Caco-2 (cell line): ENCODE results near the gene COX20. TPM values are rescaled to one million over a fixed set of nuclear protein-coding genes. Genes with fewer than 3 reads are reported as not detected.

Source experiments
- BruUV-seq: library from RNA; stranded (reverse); fragments of 400-500 nt; replicated peaks from 2 replicates; lab custom pipeline; 2021; lab: Mats Ljungman, UMichigan
- CTCF ChIA-PET: fragments of 300-600 bp; sonication (Branson Sonifier 250); formaldehyde crosslinking; loops from one replicate; lab custom pipeline; 2022; ENCODE audit warnings: antibody characterized with exemption; lab: Charles Lee
- POLR2A ChIA-PET: fragments of 300-600 bp; sonication (Branson Sonifier 250); formaldehyde crosslinking; loops from one replicate; lab custom pipeline; 2022; ENCODE audit warnings: antibody characterized with exemption; lab: Charles Lee
- DNase-seq, 2 experiments: peaks; one replicate each; pipeline versions ENCODE4 v3.0.0 to v3.0.0-alpha.2; 2020 to 2022
- H3K27me3 ChIP-seq: replicated peaks from 2 replicates; pipeline ENCODE4 v1.6.0; 2011; ENCODE audit warnings: low read length; ENCODE audit not compliant: control insufficient read depth, insufficient read depth
- H3K36me3 ChIP-seq: 2 replicates; pipeline ENCODE4 v1.5.1; 2011; ENCODE audit warnings: low read length; ENCODE audit not compliant: control insufficient read depth, insufficient read depth
- H3K4me1 ChIP-seq: fragments of 250-450 bp; sonication (Bioruptor Pico); 2 replicates; pipeline ENCODE4 v1.5.1; 2020; ENCODE audit warnings: mild to moderate bottlenecking
- H3K4me3 ChIP-seq: 2 replicates; pipeline ENCODE4 v1.5.1; 2011; ENCODE audit warnings: low read depth, mild to moderate bottlenecking, control low read depth, low read length
- H3K9me3 ChIP-seq: fragments of 250-450 bp; sonication (Bioruptor Pico); 2 replicates; pipeline ENCODE4 v1.5.1; 2020; ENCODE audit warnings: mild to moderate bottlenecking, moderate library complexity
- H3K27ac Mint-ChIP-seq: one replicate; pipeline ENCODE4 v1.8.0; 2022; ENCODE audit warnings: mixed read lengths; ENCODE audit not compliant: unreplicated experiment
- H3K27me3 Mint-ChIP-seq: one replicate; pipeline ENCODE4 v1.8.0; 2022; ENCODE audit warnings: mixed read lengths; ENCODE audit not compliant: insufficient read depth, unreplicated experiment
- H3K36me3 Mint-ChIP-seq: one replicate; pipeline ENCODE4 v1.8.0; 2022; ENCODE audit warnings: mild to moderate bottlenecking, mixed read lengths; ENCODE audit not compliant: insufficient read depth, unreplicated experiment
- H3K4me1 Mint-ChIP-seq: one replicate; pipeline ENCODE4 v1.8.0; 2022; ENCODE audit warnings: low read depth, mixed read lengths; ENCODE audit not compliant: unreplicated experiment
- H3K4me3 Mint-ChIP-seq: one replicate; pipeline ENCODE4 v1.8.0; 2022; ENCODE audit warnings: mild to moderate bottlenecking, moderate library complexity, mixed read lengths; ENCODE audit not compliant: unreplicated experiment
- H3K9me3 Mint-ChIP-seq: one replicate; pipeline ENCODE4 v1.8.0; 2022; ENCODE audit warnings: mixed read lengths; ENCODE audit not compliant: unreplicated experiment
- intact Hi-C: fragments of 100-400 bp; cut with micrococcal nuclease; formaldehyde crosslinking; loops from one replicate; pipeline ENCODE4 v1.10.0; 2022; ENCODE audit not compliant: unreplicated experiment
- total RNA-seq: library from RNA; stranded (reverse); gene quantifications from 2 replicates; pipeline ENCODE4 v1.2.3, GENCODE V29; 2022
- TF ChIP-seq, protein P1 (sequence below), 2 experiments: fragments of 200-600 bp in 1 of 2; IDR thresholded peaks; 1 replicate in 1 of 2; 2 replicates in 1 of 2; pipeline versions ENCODE4 v1.5.1 to v1.8.0; 2011 to 2022; ENCODE audit warnings: antibody characterized with exemption in 1 of 2, control low read depth in 1 of 2, inconsistent platforms in 1 of 2, low read depth in 1 of 2, low read length in 1 of 2, mild to moderate bottlenecking in 1 of 2, moderate library complexity in 1 of 2; ENCODE audit not compliant: insufficient read depth in 1 of 2, severe bottlenecking in 1 of 2, unreplicated experiment in 1 of 2

COX20 gene
- total RNA-seq, 1 experiment from 2014 or later = 68.0 TPM

DNA sequence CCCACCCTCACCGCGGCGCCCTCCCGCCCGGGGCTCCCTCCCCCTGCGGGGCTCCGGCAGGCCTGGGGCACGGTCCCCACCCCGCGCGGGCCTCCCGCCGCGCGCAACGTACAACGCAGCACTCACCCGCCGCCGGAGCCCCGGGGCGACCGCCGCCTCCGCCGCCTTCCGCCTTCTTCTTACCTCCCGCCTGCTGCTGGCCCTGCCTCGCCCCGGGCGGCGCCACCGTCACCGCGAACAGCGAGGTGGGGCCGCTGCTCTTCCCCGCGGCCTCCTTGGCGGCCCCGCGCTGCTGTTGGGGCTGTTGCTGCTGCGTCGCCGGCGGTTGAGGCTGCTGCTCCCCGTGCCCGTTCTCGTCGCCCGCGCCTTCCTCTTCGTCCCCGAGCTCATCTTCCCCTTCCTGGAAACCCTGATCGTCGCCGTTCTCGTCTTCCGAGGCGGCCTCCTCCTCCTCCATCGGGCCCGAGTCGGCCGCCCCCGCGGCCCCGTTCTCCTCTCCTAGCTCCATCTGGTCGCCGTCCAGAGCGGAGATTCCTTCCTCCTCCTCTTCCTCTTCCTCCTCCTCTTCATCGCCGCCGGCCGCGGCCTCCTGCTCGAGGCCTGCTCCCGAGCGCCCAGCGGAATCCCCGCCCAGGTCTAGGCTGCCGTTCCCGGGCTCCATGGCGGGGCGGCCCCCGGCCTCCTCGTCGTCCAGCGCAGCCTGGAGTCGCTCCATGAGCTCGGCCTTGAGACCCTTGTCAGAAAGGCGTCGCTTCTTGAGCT lies 28.2 kb downstream of the COX20 start:
- intact Hi-C loops = loop anchor here (1.0 to 5.0 kb wide), 6 partner anchors 28 to 179 kb away; partner anchors contain the start of gene COX20

GRCh38 chr1:244864253-244865027 lies 29.0 kb downstream of the COX20 start, which contains the start of gene HNRNPU:
Gene HNRNPU (minus strand): TSS chr1:244864543. CDS start chr1:244864307, 236 bp downstream.
- Mint-ChIP-seq H3K27ac (peak within 1 kb of the TSS; percentile 83), H3K36me3 (peaks cover 53% of the 10 kb centered on the region), H3K27me3 (no peaks in the 10 kb centered on the region), H3K4me3 (peak within 1 kb of the TSS; percentile 94), H3K4me1 (peaks cover 22% of the 10 kb centered on the region), H3K9me3 (peaks cover 6% of the 10 kb centered on the region)
- Histone ChIP-seq H3K4me3 (peak within 1 kb of the TSS; percentile 97), H3K27me3 (no peaks in the 10 kb centered on the region), H3K36me3 (peaks cover 4% of the 10 kb centered on the region; the same call in 1 of the 2 replicates), H3K9me3 (no peaks in the 10 kb centered on the region), H3K4me1 (peaks cover 7% of the 10 kb centered on the region; the same call in 1 of the 2 replicates)
- CTCF ChIA-PET = interaction anchor here (1.9 kb wide), 1 partner anchor 178 kb away, joined by 7 read pairs; no protein-coding TSS in a partner anchor
- BruUV-seq = no TSS peak
- TF ChIP-seq, protein P1, sequence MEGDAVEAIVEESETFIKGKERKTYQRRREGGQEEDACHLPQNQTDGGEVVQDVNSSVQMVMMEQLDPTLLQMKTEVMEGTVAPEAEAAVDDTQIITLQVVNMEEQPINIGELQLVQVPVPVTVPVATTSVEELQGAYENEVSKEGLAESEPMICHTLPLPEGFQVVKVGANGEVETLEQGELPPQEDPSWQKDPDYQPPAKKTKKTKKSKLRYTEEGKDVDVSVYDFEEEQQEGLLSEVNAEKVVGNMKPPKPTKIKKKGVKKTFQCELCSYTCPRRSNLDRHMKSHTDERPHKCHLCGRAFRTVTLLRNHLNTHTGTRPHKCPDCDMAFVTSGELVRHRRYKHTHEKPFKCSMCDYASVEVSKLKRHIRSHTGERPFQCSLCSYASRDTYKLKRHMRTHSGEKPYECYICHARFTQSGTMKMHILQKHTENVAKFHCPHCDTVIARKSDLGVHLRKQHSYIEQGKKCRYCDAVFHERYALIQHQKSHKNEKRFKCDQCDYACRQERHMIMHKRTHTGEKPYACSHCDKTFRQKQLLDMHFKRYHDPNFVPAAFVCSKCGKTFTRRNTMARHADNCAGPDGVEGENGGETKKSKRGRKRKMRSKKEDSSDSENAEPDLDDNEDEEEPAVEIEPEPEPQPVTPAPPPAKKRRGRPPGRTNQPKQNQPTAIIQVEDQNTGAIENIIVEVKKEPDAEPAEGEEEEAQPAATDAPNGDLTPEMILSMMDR (IDR thresholded peaks at IDR 0.05; ENCODE audit: insufficient read depth in 1 of 2, low read depth in 1 of 2, low read length in 1 of 2, severe bottlenecking in 1 of 2, unreplicated experiment in 1 of 2) = peak; percentile 28 to 30
- intact Hi-C loops = loop anchor here (1.0 to 5.0 kb wide), 4 partner anchors 33 to 178 kb away; no protein-coding TSS in a partner anchor
- peak; percentile 95 to 97 for DNase-seq
- POLR2A ChIA-PET = interaction anchor here (1.4 to 3.0 kb wide), 8 partner anchors 14 to 178 kb away, joined by 5 to 23 read pairs (median 8); partner anchors contain the start of gene COX20

More for the DNA sequence above, 28.2 kb downstream of the COX20 start:
- Mint-ChIP-seq H3K27me3 (no peaks in the 10 kb centered on the region), H3K27ac (peak overlapping the region; percentile 83), H3K4me3 (peak overlapping the region; percentile 94), H3K9me3 (peaks cover under 1% of the 10 kb centered on the region), H3K4me1 (peaks cover 14% of the 10 kb centered on the region), H3K36me3 (peaks cover 61% of the 10 kb centered on the region)
- CTCF ChIA-PET = interaction anchor here (1.9 kb wide), 1 partner anchor 179 kb away, joined by 7 read pairs; no protein-coding TSS in a partner anchor
- Histone ChIP-seq H3K4me1 (peaks cover 7% of the 10 kb centered on the region; the same call in 1 of the 2 replicates), H3K36me3 (peaks cover 4% of the 10 kb centered on the region; the same call in 1 of the 2 replicates), H3K4me3 (peak overlapping the region; percentile 97), H3K9me3 (no peaks in the 10 kb centered on the region), H3K27me3 (no peaks in the 10 kb centered on the region)
- POLR2A ChIA-PET = interaction anchor here (1.4 to 3.0 kb wide), 7 partner anchors 14 to 179 kb away, joined by 5 to 23 read pairs (median 8); partner anchors contain the start of gene COX20
- TF ChIP-seq, protein P1 (IDR thresholded peaks at IDR 0.05; ENCODE audit: insufficient read depth in 1 of 2, low read depth in 1 of 2, low read length in 1 of 2, severe bottlenecking in 1 of 2, unreplicated experiment in 1 of 2) = no peak
- no peak for DNase-seq
- BruUV-seq = TSS peak; percentile 27
